Lower lobe of right lung (tissue), 2 donors: ENCODE data around the gene CYP11A1. TPM values are rescaled to one million over a fixed set of nuclear protein-coding genes. Genes with fewer than 3 reads are reported as not detected.

Experiments used
- ATAC-seq, 2 donors: fragments of 200-7000 bp; cut with Tn5 transposase; one replicate each; pipeline ENCODE4 v1.9.1; 2020 to 2022; ENCODE audit warnings: mild to moderate bottlenecking in 2 of 2, moderate library complexity in 2 of 2
- DNase-seq: peaks from one replicate; pipeline ENCODE4 v3.0.0-alpha.2; 2020
- H3K27ac ChIP-seq: fragments of 200-600 bp; one replicate; pipeline ENCODE4 v1.8.0; 2022
- H3K27me3 ChIP-seq: fragments of 200-600 bp; one replicate; pipeline ENCODE4 v1.8.0; 2022; ENCODE audit warnings: low read depth
- H3K36me3 ChIP-seq: fragments of 200-600 bp; one replicate; pipeline ENCODE4 v1.8.0; 2022; ENCODE audit warnings: mild to moderate bottlenecking
- H3K4me1 ChIP-seq: fragments of 200-600 bp; one replicate; pipeline ENCODE4 v1.8.0; 2022
- H3K4me3 ChIP-seq: fragments of 200-600 bp; one replicate; pipeline ENCODE4 v1.8.0; 2022; ENCODE audit warnings: mild to moderate bottlenecking
- H3K9me3 ChIP-seq: fragments of 200-600 bp; one replicate; pipeline ENCODE4 v1.8.0; 2022
- intact Hi-C: fragments of 100-400 bp; cut with DNase I; formaldehyde crosslinking; loops from one replicate; pipeline ENCODE4 v1.11.0; 2022
- total RNA-seq: library from RNA; stranded (reverse); fragmentation: NEBNext Ultra II Directional; extraction: Animal tissue kit (Norgen Biotek cat#: 25700); gene quantifications from one replicate; pipeline ENCODE4 v1.2.1, GENCODE V29; 2021
- TF ChIP-seq, protein P1 (sequence below): fragments of 200-600 bp; IDR thresholded peaks from one replicate; pipeline ENCODE4 v1.8.0; 2022; ENCODE audit warnings: antibody characterized with exemption, mild to moderate bottlenecking
- donor health status: DM: no; HTN: yes; CAD: no; lungs with severe emphysema.

The CYP11A1 gene
- total RNA-seq, 1 donor from 2014 or later: 0.59 TPM

DNA sequence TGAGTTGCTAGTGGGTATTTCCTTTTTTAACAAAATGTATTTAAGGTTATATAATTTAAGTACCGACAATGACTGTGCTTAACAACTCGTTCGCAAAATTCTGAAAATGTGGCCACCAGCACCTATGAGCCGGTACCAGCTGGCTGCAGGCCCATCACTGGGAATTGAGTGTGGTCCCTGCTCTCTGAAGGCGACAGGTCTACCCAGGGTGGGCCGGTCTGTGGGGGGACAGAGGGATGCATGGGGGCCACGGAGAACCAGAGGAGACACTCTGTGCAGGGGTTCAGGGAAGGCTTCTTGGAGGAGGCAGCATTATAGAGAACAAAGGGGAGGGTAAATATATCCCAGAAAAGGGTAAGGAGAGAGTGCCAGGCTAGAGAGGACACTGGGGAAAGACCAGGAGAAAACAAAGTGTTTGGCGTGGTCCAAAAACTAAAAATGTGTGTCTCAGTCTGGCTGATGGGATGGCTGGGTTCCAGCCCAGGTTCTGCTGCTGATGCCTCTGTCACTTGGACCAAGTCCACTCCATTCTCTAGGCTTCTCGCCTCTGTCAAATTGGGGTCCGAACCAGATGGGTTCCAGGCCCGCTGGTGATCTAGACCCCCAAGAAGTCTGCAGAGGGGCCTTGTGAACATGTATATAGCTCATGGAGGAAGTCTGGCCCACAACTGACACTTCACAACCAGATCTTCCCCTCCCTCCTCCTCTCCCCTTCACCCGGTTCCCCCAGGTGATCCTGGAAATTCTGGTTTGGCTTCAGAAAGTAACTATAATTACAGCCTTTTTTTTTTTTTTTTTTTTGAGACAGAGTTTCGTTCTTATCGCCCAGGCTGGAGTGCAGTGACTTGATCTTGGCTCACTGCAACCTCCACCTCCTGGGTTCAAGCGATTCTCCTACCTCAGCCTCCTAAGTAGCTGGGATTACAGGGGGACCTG, 10.7 kb upstream of the CYP11A1 start:
- H3K4me1 ChIP-seq: peaks cover 26% of the 10 kb centered on the region
- no peak overlapping the region for H3K4me3 ChIP-seq
- ATAC-seq (no peak), DNase-seq (no peak)
- intact Hi-C loops: no loop called here
- no peaks in the 10 kb centered on the region for H3K36me3 ChIP-seq
- H3K27ac ChIP-seq: no peak overlapping the region
- H3K9me3 ChIP-seq: no peaks in the 10 kb centered on the region
- peaks cover 3% of the 10 kb centered on the region for H3K27me3 ChIP-seq
- TF ChIP-seq, protein P1, sequence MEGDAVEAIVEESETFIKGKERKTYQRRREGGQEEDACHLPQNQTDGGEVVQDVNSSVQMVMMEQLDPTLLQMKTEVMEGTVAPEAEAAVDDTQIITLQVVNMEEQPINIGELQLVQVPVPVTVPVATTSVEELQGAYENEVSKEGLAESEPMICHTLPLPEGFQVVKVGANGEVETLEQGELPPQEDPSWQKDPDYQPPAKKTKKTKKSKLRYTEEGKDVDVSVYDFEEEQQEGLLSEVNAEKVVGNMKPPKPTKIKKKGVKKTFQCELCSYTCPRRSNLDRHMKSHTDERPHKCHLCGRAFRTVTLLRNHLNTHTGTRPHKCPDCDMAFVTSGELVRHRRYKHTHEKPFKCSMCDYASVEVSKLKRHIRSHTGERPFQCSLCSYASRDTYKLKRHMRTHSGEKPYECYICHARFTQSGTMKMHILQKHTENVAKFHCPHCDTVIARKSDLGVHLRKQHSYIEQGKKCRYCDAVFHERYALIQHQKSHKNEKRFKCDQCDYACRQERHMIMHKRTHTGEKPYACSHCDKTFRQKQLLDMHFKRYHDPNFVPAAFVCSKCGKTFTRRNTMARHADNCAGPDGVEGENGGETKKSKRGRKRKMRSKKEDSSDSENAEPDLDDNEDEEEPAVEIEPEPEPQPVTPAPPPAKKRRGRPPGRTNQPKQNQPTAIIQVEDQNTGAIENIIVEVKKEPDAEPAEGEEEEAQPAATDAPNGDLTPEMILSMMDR: no peak

DNA sequence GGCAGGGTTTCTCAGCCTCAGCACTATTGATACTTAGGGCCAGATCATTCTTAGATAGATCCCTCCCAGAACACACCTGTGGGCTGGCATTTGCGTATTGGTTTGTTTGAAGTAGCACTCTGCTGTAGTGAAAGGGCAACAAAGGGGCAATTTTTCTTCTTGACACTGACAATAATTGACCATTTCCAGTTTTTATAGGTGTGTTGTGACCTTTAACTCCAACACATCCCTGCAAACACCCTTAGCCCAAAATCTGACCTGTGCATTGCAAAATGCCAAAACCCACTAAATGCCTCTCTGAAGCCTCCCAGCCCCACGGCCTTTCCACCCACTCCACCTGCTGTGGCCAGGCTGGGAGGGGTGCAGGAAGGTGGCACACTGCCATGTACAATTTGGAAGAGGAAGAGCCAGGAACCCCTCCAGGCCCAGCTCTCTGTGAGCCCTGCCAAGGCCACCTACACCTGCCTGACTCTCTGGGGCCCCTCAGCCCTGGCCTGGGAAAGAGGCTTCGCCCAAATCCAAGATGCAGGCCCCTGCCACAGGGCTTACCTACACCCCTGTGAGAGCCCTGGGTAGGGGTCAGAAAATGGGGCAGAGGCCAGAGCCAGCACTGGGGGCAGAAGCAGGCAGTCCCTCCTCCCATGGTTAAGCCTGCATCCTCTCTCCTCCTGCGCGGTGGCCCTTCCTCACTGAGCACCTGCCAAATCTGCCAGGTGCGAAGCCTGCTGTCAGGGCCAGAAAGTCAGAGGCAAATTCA, 9.6 kb upstream of the CYP11A1 start:
- DNase-seq (no peak), ATAC-seq (no peak)
- Histone ChIP-seq H3K36me3 (no peaks in the 10 kb centered on the region), H3K4me3 (no peak overlapping the region), H3K4me1 (peaks cover 18% of the 10 kb centered on the region), H3K9me3 (no peaks in the 10 kb centered on the region), H3K27me3 (peaks cover 5% of the 10 kb centered on the region), H3K27ac (no peak overlapping the region)
- intact Hi-C loops: no loop called here
- TF ChIP-seq, protein P1: no peak

DNA sequence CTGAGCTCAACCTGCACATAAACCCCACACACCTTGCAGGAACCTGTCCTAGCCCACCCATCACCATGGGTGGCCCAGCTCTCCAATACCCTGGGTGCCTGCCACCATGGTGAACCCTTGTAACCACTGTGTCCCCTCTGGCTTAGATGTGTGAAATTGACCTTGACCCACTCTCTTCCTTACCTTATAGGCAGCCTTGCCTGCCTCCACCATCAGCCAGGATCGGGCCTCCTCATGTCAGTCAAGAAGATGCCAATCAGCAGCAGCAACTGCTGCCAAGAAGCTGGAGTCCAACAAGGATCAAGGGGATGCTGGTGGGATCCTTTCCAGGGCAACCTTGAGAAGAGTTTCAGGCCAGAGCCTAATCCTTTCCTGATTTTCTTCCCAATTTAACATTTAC, 8.8 kb upstream of the CYP11A1 start:
- H3K4me1 ChIP-seq: peaks cover 17% of the 10 kb centered on the region
- H3K9me3 ChIP-seq: no peaks in the 10 kb centered on the region
- H3K4me3 ChIP-seq: no peak overlapping the region
- no peaks in the 10 kb centered on the region for H3K36me3 ChIP-seq
- TF ChIP-seq, protein P1: no peak
- peaks cover 5% of the 10 kb centered on the region for H3K27me3 ChIP-seq
- intact Hi-C loops: no loop called here
- DNase-seq (no peak), ATAC-seq (no peak)
- no peak overlapping the region for H3K27ac ChIP-seq

DNA sequence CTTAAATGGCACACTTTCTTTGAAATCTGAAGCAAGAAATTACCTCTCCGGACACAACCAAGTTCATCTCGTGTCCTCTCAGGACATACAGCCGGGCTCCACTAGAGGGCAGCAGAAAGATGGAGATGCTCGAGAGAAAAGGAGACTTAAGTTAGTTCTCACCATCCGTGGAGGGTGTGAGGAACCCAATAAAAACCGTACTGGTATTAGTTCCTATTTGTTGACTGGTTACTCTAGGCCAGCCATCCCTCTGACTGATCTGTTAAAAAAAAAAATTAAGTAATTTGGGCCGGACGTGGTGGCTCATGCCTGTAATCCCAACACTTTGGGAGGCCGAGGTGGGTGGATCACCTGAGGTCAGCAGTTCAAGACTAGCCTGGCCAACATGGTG, 7.9 kb upstream of the CYP11A1 start:
- intact Hi-C loops: no loop called here
- ATAC-seq (peak; percentile 74 to 75), DNase-seq (peak; percentile 85)
- Histone ChIP-seq H3K4me1 (peaks cover 17% of the 10 kb centered on the region), H3K27me3 (peaks cover 5% of the 10 kb centered on the region), H3K9me3 (no peaks in the 10 kb centered on the region), H3K27ac (no peak overlapping the region), H3K4me3 (no peak overlapping the region), H3K36me3 (no peaks in the 10 kb centered on the region)
- TF ChIP-seq, protein P1: peak; percentile 89

DNA sequence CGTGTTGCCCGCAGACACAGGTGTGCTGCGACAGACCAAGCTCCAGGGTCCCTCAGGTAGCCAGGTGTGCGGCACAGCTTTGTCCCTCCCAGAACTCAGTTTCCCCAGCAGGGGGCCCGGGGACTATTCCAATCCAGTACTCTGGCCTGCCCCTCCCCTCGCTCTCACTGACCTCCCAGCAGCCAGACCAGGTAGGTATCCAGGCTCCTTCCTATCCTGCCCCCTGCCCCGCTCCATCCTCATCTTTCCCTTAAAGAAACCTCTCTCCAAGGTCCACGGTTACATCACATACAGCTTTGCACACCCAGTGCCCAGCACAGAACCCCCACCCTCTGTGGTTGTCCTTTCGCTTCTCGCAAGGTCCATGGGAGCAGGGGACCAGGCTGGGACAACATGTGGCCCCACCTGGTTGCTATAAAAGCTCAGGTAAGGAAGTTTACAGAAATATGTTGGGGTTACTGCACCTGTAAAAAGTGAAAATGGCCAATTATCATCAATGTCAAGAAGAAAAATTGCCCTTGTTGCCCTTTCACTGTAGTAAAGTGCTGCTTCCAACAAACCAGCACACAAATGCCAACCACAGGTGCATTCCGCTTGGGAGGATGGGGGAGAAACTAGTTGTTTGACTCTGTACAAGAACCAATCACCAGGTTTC, 7.3 kb upstream of the CYP11A1 start:
- intact Hi-C loops: no loop called here

More for the DNA sequence above, 7.3 kb upstream of the CYP11A1 start:
- Histone ChIP-seq H3K27me3 (peaks cover 5% of the 10 kb centered on the region), H3K36me3 (no peaks in the 10 kb centered on the region), H3K9me3 (no peaks in the 10 kb centered on the region), H3K27ac (no peak overlapping the region), H3K4me3 (peak overlapping the region; percentile 67), H3K4me1 (peaks cover 17% of the 10 kb centered on the region)
- no peak for DNase-seq
- TF ChIP-seq, protein P1: no peak
- ATAC-seq: peak in 1 of 2 donors; percentile 0
